Measurements from ENCODE around the gene SLC5A10.
A peak's percentile ranks its signal among the peaks of the same experiment; 100 is the strongest.

SLC5A10 gene

GRCh38 chr17:18937981-18938691, 13.8 kb upstream of the SLC5A10 start:
- no peak for TF ChIP-seq CTCF (IDR thresholded peaks at IDR 0.05; ENCODE audit: low read length)
- no peak for TF ChIP-seq EZH2 (IDR thresholded peaks at IDR 0.05; ENCODE audit: borderline replicate concordance, low read length)
- Histone ChIP-seq H3K4me2 (ENCODE audit: low read length) (no peak overlapping the region), H3K27ac (ENCODE audit: low read depth, low read length, poor library complexity, severe bottlenecking) (no peak overlapping the region), H3F3A (ENCODE audit: insufficient read depth, low read length) (no peaks in the 10 kb centered on the region), H3K4me1 (ENCODE audit: insufficient read depth, low read length, severe bottlenecking) (no peaks in the 10 kb centered on the region), H3K36me3 (ENCODE audit: insufficient read depth, low read length) (no peaks in the 10 kb centered on the region), H3K9me2 (ENCODE audit: low read depth, low read length) (no peaks in the 10 kb centered on the region), H4K20me1 (ENCODE audit: insufficient read depth, low read length) (no peaks in the 10 kb centered on the region), H3K79me2 (ENCODE audit: insufficient read depth, low read length) (no peaks in the 10 kb centered on the region), H3K9ac (ENCODE audit: low read length) (no peak overlapping the region), H3K27me3 (ENCODE audit: insufficient read depth, low read length) (no peaks in the 10 kb centered on the region), H2AFZ (ENCODE audit: low read length) (no peak overlapping the region), H3K4me3 (ENCODE audit: low read depth, low read length, poor library complexity, severe bottlenecking) (no peak overlapping the region), H3K9me3 (ENCODE audit: low read length) (no peaks in the 10 kb centered on the region)

GRCh38 chr17:18938692-18939023, 13.3 kb upstream of the SLC5A10 start:
- Histone ChIP-seq H3K4me3 (ENCODE audit: low read depth, low read length, poor library complexity, severe bottlenecking) (no peak overlapping the region), H3K36me3 (ENCODE audit: insufficient read depth, low read length) (no peaks in the 10 kb centered on the region), H4K20me1 (ENCODE audit: insufficient read depth, low read length) (no peaks in the 10 kb centered on the region), H3K9me3 (ENCODE audit: low read length) (no peaks in the 10 kb centered on the region), H3K4me1 (ENCODE audit: insufficient read depth, low read length, severe bottlenecking) (no peaks in the 10 kb centered on the region), H3K79me2 (ENCODE audit: insufficient read depth, low read length) (no peaks in the 10 kb centered on the region), H3K27me3 (ENCODE audit: insufficient read depth, low read length) (no peaks in the 10 kb centered on the region), H3K9me2 (ENCODE audit: low read depth, low read length) (no peaks in the 10 kb centered on the region), H3F3A (ENCODE audit: insufficient read depth, low read length) (no peaks in the 10 kb centered on the region), H3K9ac (ENCODE audit: low read length) (no peak overlapping the region), H2AFZ (ENCODE audit: low read length) (no peak overlapping the region), H3K4me2 (ENCODE audit: low read length) (no peak overlapping the region), H3K27ac (ENCODE audit: low read depth, low read length, poor library complexity, severe bottlenecking) (no peak overlapping the region)
- TF ChIP-seq EZH2 (IDR thresholded peaks at IDR 0.05; ENCODE audit: borderline replicate concordance, low read length) (no peak), CTCF (IDR thresholded peaks at IDR 0.05; ENCODE audit: low read length) (no peak)

- Histone ChIP-seq H3K4me2 (ENCODE audit: low read length) (peak overlapping the region; percentile 23; the same call in 1 of the 2 replicates), H3K9me3 (ENCODE audit: low read length) (no peaks in the 10 kb centered on the region), H2AFZ (ENCODE audit: low read length) (no peak overlapping the region), H3K9me2 (ENCODE audit: low read depth, low read length) (no peaks in the 10 kb centered on the region), H3K9ac (ENCODE audit: low read length) (no peak overlapping the region; the same call in 1 of the 2 replicates), H4K20me1 (ENCODE audit: insufficient read depth, low read length) (no peaks in the 10 kb centered on the region), H3K36me3 (ENCODE audit: insufficient read depth, low read length) (no peaks in the 10 kb centered on the region), H3K4me1 (ENCODE audit: insufficient read depth, low read length, severe bottlenecking) (peaks cover 16% of the 10 kb centered on the region), H3K27me3 (ENCODE audit: insufficient read depth, low read length) (no peaks in the 10 kb centered on the region), H3F3A (ENCODE audit: insufficient read depth, low read length) (no peaks in the 10 kb centered on the region), H3K79me2 (ENCODE audit: insufficient read depth, low read length) (no peaks in the 10 kb centered on the region), H3K4me3 (ENCODE audit: low read depth, low read length, poor library complexity, severe bottlenecking) (no peak overlapping the region), H3K27ac (ENCODE audit: low read depth, low read length, poor library complexity, severe bottlenecking) (peak overlapping the region; percentile 36)
- TF ChIP-seq CTCF (IDR thresholded peaks at IDR 0.05; ENCODE audit: low read length) (no peak), EZH2 (IDR thresholded peaks at IDR 0.05; ENCODE audit: borderline replicate concordance, low read length) (no peak)
Observed at GRCh38 chr17:18944646-18945045, 7.3 kb upstream of the SLC5A10 start.
